GM18951 (cell line): ENCODE data around the gene DLGAP1.
"Not testable (repeated sequence)": the region's sequence is repeated elsewhere in the genome, so short reads cannot be mapped to it uniquely, and the experiment has no call there.

Experiments used
- POLR2A ChIP-seq: IDR thresholded peaks from 4 replicates; pipeline ENCODE4 v1.6.1; 2011; ENCODE audit warnings: mild to moderate bottlenecking; ENCODE audit not compliant: insufficient read length, insufficient read depth; ENCODE audit errors: extremely low read depth
- in situ Hi-C: fragments of 300-500 bp; cut with MboI; formaldehyde crosslinking; loops from one replicate; pipeline ENCODE4 v1.12.0; 2022; ENCODE audit warnings: low sequenced_read_pairs, mixed read lengths, inconsistent platforms; ENCODE audit not compliant: unreplicated experiment

DLGAP1 gene

DNA sequence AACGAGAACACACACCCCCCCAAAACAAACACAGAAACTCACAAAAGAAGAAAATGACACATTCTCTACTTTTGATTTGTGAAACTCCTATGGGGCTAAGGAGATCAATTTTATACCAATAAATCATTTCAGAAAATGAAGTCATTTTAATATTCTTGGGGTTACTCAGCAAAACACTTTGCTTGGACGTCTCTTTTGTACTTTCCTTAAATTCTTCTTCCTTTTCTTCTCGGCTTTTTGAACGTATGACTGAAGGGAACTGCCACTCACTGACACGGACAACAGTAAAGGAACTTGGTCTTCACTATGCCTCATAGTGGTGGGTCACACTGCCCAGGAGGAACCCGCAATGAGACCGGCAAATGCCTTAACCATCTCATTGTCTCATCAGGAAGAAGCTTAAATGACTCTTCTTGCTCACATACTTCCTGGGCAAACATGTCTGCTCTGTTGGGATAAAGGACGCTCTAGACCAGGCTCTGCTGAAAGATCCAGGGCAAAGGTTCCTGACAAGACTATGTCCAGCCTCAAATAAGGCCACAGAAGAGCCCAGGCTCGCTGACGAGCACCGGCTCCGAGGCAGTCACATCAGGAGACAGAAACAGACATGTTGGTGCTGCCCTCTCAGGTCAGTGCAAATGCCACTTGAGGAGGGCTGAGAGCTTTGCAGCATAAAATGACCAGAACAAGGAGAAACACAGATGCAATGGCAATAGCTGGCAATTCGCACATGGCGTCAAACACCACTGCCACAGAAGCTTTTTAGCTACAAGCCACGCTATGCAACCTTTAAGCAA lies 799.7 kb downstream of the DLGAP1 start:
- no peak for TF ChIP-seq POLR2A
- in situ Hi-C loops, result no loop called here

DNA sequence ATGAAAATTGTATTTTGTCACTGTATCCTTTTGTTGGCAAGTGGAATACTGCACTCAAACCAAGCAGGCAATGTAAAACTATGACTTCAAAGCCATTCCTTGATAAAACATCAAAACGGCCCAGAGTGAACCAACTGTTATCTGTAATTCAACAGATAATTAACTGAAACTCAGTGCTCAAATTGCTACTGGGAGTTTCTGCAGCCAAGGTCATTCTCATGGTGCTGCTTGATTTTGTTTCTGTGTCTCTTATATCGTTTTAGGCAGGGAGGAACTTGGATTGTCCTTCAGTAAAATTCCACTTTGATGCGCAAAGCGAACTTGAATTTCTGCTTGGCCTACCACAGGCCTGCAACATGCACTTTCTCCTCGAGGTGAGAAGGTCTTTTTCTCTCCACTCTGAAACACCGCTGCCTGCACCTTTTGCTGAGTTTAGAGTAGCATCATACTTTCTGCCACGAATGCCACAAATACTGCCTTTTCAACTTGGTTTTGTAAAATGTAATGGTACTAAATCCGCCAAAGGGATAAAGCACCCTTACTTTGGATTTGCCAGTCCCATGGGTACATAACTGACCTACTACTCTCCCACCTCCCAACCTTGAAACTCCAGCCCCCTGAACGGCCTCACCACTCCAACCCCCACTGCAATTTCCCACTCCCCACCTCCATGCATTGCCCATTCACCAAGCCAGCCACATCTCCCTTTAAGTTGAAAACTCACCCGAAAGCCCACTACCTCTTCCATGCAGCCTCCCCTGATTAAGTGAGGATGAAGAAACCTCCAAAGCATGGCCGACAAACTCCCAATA lies 800.5 kb downstream of the DLGAP1 start:
- in situ Hi-C loops, result no loop called here
- TF ChIP-seq POLR2A, result no peak

DNA sequence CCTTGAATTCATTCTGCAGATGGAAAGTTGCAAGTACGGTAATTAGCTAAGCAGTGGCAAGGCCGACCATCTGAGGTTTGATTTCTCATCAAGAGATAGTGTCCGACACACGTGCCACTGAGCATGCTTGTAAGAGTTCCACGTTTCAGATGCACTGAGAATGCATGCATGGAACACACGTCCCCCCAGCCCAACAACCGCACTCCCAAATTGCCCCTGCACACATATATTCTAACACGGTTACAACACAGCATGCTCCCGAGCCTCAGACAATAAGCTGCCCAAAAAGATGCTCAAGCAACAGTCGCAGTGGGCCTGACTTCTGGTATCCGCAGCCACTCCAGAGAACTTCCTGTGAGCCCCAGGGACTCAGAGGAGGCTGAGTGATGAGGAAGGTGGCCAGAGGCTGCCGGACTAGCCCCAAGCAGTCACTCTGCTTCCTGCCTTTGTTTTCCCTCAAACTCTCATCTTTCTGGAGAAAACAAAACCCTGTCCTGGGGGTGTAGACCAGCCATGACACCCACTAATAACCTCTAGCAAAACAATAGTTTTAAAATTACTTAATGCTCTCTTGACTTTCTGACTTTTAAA lies 801.2 kb downstream of the DLGAP1 start:
- in situ Hi-C loops, result no loop called here
- no peak for TF ChIP-seq POLR2A

DNA sequence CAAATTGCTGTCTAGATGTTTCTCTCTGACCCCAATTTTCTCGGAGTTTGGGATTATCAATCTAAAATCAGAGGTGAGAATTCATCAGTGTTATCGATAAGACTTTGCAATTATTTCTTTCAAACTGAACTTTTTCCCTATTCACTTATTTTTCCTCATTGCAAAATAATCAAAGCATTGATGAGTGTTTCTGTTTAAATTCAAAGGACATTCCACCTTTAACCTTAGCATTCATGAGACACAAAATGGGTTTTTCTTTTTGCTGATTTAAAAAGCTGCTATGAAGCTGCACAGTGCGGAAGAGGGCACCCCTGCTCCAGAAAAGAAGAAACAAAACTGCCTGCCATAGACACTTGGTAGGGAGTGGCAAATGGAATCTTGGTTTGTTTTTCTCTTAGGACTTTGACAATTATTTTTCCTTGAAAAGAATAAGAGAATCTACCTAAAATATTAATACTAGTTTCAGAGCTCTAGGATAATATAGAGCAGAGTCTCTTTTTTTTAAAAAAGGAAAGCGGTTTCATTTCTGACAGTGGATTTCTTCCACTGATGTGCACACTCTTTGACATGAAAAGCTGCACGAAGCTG lies 801.8 kb downstream of the DLGAP1 start:
- in situ Hi-C loops, result no loop called here
- no peak for TF ChIP-seq POLR2A

DNA sequence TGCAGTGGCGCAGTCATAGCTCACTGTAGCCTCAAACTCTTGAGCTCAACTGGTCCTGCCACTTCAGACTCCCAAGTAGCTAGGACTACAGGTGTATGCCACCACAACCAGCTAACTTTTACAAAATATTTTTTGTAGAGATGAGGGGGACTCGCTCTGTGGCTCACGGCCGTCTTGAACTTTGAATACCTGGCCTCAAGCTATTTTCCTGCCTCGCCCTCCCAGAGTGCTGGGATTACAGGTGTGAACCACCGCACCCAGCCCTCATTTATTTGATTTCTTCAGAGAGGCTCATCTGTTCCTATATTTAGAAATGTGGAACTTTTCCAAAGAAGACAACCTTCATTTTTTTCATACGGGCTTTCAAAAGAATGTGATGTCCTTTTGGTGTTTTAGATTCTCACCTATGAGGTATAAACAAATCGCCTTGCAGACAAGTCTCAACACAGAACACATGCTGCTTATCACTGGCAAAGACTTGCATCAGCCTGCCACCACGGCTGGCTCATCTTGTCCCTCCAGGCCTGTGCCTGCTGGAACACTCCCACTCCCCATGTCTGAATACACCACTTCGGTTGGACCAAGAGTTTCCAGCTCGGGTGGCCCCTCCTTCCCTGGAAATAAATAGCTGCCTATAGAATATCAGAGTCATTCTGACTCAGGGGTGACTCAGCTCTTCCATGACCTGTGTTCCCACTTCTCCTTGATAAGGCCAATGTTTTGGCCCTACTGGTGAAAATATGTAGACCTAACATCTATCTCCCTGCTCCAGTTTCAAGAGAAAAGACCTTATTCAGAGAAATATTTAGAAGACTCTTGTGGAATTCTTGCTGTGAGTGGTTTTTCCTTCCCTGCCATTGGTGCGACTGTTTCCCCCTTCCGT lies 802.5 kb downstream of the DLGAP1 start:
- no peak for TF ChIP-seq POLR2A
- in situ Hi-C loops, result no loop called here

- in situ Hi-C loops, result no loop called here
- TF ChIP-seq POLR2A, result no peak
These were observed 803.8 kb downstream of the DLGAP1 start for GRCh38 chr18:3651266-3651665.

GRCh38 chr18:3650521-3651042 lies 804.5 kb downstream of the DLGAP1 start:
- in situ Hi-C loops, result not testable (repeated sequence)

DNA sequence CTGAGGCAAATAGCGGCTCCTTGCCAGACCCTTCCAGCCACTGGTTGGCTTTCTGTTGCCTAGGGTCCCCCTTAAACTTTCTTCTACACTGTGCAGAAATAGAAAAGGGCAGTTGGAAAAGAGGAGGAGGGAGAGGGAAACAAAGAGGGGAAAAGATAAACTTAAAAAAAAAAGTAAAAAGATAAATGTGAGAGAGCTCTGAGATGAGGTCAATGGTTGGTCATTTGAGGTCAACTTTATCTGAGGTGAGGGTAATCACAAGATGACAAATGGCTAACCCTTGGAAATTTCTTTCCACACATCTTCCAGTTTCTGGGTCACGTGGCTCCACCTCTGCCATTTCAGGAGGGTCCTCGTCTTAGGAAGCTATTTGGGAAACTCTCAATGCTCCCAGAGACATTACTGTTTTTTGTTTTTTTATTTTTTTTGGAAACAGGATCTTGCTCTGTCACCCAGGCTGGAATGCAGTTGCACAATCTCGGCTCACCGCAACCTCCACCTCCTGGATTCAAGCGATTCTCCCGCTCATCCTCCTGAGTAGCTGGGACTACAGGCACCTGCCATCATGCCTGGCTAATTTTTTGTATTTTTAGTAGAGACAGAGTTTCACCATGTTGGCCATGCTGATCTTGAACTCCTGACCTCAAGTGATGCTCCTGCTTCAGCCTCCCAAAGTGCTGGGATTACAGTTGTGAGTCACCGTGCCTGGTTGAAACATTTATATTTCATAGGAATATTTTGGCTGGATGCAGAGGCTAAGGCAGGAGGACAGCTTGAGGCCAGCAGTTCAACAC lies 805.3 kb downstream of the DLGAP1 start:
- in situ Hi-C loops, result no loop called here
- no peak for TF ChIP-seq POLR2A

DNA sequence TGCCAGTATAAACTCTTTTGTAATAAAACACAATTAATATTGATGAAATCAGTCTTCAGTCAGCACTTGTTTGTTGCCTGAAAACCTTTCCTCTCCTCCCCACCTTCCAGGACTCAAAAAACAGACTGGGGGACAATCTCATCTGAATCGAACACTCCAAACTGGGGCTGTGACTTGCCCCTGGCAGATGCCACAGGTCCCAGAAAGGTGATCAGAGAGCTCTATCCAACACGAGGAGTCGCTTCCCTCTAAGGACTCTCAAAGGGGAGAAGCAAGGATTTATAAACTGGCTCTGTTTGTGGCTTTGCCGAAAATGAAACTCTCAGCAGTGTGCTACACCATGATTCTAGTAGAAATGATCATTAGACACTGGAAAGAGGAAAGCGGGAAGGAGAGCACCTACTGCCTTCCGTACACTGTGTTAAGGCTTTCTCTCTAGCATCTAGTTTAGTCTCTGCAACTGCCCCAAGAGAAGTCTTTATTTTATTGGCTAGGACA lies 805.9 kb downstream of the DLGAP1 start:
- no peak for TF ChIP-seq POLR2A
- in situ Hi-C loops, result no loop called here

GRCh38 chr18:3648641-3649040 lies 806.5 kb downstream of the DLGAP1 start:
- in situ Hi-C loops, result no loop called here
- TF ChIP-seq POLR2A, result no peak

GRCh38 chr18:3648200-3648599 lies 806.9 kb downstream of the DLGAP1 start:
- no peak for TF ChIP-seq POLR2A
- in situ Hi-C loops, result no loop called here
